HG03460 (cell line): ENCODE data around the gene TAS2R46.
"Not testable (repeated sequence)": the region's sequence is repeated elsewhere in the genome, so short reads cannot be mapped to it uniquely, and the experiment has no call there.

Experiments used
- ATAC-seq: cut with Tn5 transposase; IDR thresholded peaks from one replicate; pipeline ENCODE4 v1.9.1; 2021; ENCODE audit not compliant: unreplicated experiment

The TAS2R46 gene

GRCh38 chr12:11040162-11040561, 21.9 kb downstream of the TAS2R46 start:
- ATAC-seq: no peak

GRCh38 chr12:11039171-11039570, 22.9 kb downstream of the TAS2R46 start:
- ATAC-seq: no peak

GRCh38 chr12:11033959-11034358, 28.1 kb downstream of the TAS2R46 start:
- ATAC-seq: not testable (repeated sequence)

GRCh38 chr12:11031307-11031706, 30.8 kb downstream of the TAS2R46 start, which contains the start of gene TAS2R31:
TSS of gene TAS2R31 (minus strand) at chr12:11031407. CDS start at chr12:11031335, 72 bp downstream.
- ATAC-seq: no peak

GRCh38 chr12:11026118-11026517, 36.0 kb downstream of the TAS2R46 start:
- ATAC-seq: no peak

GRCh38 chr12:11023387-11023786, 38.7 kb downstream of the TAS2R46 start:
- no peak for ATAC-seq

- ATAC-seq: no peak
Observed at GRCh38 chr12:11022520-11022919, 39.6 kb downstream of the TAS2R46 start, which contains the start of gene TAS2R19. TSS of gene TAS2R19 (minus strand) at chr12:11022620. CDS start at chr12:11022571, 49 bp downstream.

- no peak for ATAC-seq
Observed at GRCh38 chr12:11016937-11017336, 45.2 kb downstream of the TAS2R46 start.

GRCh38 chr12:11015775-11016430, 46.2 kb downstream of the TAS2R46 start:
- no peak for ATAC-seq

- no peak for ATAC-seq
Observed at GRCh38 chr12:11014234-11014633, 47.9 kb downstream of the TAS2R46 start.
